ENCODE measurements around the gene SHC2. TPM values are rescaled to one million over a fixed set of nuclear protein-coding genes. Genes with fewer than 3 reads are reported as not detected.
"Not testable (repeated sequence)": the region's sequence is repeated elsewhere in the genome, so short reads cannot be mapped to it uniquely, and the experiment has no call there.

SHC2 gene
- polyA plus RNA-seq, 1 donor, result 27.7 TPM

DNA sequence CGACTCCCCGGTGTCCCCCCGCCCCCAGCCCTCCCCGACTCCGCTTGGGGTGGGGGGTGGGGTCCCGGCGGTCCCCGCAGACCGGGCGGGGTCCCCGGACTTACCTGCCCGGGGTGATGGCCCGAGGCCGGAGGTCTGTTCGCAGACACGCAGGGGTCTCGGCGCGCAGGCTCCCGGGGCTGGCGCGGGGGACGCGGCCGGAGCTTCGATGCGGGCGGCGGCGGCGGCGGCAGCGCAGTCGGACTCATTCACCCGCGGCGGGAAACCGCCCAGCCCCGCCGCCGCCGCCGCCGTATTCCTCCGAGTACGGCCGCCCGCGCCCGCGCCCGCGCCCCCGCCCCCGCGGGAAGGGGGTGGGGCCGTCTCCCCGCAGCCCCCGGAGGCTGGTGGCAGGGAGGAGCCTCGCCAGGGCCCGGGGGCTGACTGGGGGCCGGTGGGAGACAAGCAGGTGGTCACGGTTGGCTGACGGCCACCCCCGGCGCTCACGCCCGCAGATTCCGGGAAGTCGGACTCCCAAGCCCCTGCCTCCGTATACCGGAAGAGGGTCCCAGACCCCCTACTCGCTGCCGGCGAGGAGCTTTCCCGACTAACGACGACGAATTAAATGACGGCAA is 51.8 kb downstream of the SHC2 start, which contains the start of gene C2CD4C:
Gene C2CD4C (minus strand): TSS at position 246 of the 614 bp plus-strand sequence. CDS start 786 bp downstream, outside the sequence.
- no peak for DNase-seq

- DNase-seq, result no peak
Measured at GRCh38 chr19:408441-408901, 52.4 kb downstream of the SHC2 start.

DNA sequence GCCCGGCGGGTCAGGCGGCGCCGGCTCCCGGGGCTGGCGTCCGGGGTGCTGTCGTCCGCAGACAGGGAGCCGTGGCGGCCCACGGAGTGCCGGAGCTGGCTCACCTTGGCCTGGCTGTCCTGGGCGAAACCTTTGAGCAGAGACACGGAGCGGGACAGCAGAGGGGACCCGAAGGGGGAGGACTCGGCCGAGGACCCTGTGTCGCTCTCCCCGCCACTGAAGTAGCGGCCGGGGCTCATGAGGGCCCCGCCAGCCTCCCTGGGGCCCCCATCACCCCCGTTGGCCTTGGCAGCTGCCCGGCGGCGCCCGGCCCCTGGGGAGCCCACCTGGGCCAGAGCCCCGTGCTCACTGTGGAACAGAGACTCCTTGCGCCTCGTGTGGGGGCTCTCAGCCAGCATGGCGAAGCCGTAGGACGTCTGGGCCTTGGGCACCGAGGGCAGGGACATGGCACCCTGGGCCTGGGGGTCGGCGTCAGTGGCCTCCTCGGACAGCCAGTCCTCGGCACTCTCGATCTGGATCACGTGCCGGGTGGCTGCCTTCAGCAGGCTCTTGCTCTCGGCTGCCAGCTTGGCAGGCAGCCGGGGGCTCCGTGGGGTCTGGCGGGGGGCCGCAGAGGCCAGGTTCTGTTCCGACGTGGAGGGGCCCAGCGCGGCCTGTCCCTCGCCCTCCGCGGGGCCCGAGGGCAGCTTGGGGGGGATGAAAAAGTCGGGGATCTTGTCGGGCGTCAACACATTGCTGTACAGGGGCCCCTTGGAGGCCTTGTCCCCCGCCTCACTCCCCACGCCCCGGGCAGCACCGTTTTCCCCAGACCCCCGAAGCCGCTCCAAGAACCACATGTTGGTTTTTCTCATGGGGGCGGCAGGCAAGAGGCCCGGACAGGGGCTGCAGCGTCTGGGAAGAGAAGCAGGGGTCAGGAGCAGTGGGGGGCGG is 53.1 kb downstream of the SHC2 start:
- DNase-seq, result no peak

DNA sequence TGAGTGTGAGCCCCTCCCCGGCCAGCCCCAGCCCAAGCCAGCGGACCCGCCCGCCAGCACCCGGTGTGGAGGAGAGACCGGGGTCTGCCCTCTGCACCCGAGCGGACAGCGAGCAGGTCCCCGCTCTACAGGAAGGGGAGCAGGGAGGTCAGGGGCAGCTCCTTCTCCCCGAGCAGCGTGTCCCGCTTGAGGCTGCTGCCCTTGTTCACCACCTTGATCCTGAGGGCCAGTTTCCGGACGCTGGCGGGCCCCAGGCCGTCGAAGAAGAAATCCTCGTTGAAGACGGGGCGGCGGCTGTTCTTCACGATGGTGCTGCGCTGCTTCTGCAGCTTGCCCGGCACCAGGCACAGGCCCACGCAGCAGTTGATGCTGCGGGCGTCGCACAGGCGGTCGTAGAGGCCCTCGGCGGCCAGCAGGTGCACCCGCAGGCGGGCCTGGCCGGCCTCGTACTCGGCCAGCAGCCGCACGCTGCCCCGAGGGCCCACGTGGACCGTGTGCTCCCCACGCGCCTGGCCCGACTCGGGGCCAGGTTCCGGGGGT is 53.8 kb downstream of the SHC2 start:
- DNase-seq, result no peak

DNA sequence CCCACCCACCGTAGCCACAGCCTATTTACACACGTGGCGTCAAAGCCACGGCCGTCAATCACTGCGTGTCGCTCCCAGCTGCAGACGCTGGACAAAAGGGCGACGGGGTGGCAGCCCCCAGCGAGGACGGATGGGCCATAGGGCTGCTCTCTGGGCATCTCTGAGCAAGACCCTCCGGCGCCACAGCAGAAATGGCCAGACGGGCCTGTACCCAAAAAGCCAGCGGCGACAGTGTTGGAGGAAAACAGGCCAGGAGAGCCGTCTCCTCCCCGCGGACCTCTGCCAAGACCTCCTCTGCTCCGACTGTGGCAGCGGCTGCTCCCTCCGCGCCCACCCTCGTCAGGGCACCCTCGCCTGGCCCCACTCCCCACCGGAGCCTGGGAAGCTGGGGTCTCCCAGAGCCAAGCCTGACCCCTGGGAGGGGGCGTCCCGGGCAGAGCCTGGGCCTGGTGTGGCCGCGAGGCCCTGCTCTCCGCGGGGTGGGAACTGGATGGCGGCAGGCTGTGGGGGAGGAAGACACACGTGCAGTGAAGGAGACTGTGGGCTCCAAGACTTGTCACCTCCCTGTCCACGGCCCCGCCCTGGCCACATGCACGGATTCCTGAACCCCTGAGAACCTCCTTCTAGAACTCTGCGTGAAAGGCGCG is 54.6 kb downstream of the SHC2 start:
- DNase-seq, result no peak

DNA sequence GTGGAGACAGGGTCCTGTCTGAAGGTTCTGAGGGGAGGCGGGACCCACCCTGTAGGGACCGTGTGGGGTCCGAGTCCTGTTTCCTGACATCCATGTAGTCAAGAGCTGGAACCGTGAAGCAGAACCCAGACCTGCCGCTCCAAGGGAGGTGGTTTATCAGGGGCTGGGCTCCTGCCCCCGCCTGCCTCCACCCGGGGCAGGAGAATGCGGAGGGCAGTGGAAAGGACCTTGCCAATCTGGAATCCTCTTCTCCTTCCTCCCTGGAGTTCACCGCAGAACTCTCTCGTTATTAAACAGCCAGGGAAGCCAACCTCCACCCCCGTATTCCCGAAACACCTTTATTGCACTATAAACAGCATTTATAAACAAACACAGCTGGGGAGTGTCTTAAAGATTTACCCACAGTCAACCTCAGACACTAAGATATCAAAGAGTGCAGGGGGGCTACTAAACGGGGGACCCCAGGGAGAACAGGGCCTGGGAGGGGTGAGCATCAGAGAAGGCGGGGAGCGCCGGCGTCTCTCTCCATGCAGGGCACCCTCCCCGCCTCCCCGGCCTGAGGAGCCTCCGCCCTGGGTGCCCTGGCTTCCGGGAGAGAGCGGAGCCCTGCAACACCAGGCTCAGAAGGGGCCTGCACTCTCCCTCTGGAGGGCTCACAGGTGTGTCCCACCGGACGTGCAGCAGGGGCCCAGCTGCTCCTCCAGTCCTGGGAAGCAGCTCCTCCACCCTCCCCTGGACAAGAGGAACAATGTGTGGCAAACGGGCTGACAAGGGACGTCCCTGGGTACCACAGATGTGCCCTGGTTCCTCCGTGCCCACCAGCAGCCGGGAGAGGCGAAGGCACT is 55.5 kb downstream of the SHC2 start:
- no peak for DNase-seq

GRCh38 chr19:403221-404027 is 57.4 kb downstream of the SHC2 start:
- DNase-seq, result no peak

- DNase-seq, result no peak
Measured at GRCh38 chr19:402786-403185, 58.0 kb downstream of the SHC2 start.

DNA sequence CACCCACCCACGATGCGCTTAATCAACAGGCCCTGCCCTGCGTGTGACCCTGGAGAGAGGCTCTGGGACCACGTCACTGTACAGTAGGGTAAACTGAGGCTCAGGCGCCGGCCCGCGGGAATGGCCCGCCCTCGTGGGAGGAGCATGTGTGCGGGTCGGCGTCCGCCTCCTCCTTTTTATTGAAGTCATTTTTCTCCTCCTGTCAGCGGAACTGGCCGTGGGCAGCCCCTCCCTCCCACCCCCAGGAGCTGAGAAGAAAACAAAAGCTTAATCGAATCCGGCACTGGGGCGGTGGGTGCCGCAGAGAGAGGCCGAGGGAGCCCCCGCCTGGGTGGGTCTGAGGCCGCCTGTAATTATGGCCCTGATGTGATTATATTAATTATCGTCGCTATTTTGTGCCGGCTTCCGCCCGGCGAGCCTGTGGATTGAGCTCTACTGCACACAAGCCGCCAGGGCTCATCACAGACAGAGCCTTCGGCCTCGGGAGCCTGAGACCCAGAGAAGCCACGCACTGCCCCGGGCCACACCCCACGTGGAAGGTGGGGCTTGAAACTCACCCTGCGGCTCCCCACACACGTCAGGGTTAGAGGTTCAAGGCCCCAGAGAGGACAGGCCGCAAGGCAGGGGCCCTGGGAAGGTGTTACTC is 58.8 kb downstream of the SHC2 start:
- DNase-seq, result no peak

GRCh38 chr19:400976-401865 is 59.6 kb downstream of the SHC2 start:
- DNase-seq, result no peak

GRCh38 chr19:399370-399769 is 61.5 kb downstream of the SHC2 start:
- no peak for DNase-seq

DNA sequence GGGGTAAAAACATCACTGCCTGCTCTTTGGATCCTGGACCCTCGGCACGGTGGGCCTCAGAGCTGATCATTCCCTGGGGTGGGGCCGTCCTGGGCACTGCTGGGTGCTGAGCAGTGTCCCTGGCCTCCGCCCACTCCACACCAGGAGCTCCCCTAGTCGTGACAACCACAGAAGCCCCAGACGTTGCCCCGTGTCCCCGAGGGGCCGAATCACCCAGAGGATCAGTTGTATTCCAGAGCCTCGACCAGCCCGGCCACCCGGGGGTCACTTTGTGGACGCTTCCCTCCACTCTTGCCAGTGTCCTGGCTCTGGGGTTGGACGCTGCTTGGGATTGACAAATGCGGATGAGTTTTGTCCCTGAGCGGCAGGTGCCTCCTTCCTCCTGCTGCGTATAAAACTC is 62.1 kb downstream of the SHC2 start:
- no peak for DNase-seq

GRCh38 chr19:397941-398706 is 62.7 kb downstream of the SHC2 start:
- DNase-seq, result no peak

GRCh38 chr19:397321-397720 is 63.5 kb downstream of the SHC2 start:
- no peak for DNase-seq

DNA sequence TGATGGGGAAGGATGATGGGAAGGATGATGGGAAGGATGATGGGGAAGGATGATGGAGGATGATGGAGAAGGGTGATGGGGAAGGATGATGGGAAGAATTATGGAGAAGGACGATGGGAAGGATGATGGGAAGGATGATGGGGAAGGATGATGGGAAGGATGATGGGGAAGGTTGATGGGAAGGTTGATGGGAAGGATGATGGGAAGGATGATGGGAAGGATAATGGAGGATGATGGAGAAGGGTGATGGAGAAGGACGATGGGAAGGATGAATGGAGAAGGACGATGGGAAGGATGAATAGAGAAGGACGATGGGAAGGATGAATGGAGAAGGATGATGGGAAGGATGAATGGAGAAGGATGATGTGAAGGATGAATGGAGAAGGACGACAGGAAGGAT is 65.4 kb downstream of the SHC2 start:
- DNase-seq, result no peak

DNA sequence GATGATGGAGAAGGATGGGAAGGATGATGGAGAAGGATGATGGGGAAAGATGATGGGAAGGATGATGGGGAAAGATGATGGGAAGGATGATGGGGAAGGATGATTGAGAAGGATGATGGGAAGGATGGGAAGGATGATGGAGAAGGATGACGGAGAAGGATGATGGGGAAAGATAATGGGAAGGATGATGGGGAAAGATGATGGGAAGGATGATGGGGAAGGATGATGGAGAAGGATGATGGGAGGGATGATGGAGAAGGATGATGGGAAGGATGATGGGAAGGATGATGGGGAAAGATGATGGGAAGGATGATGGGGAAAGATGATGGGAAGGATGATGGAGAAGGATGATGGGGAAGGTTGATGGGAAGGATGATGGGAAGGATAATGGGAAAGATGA is 66.0 kb downstream of the SHC2 start:
- DNase-seq, result not testable (repeated sequence)

DNA sequence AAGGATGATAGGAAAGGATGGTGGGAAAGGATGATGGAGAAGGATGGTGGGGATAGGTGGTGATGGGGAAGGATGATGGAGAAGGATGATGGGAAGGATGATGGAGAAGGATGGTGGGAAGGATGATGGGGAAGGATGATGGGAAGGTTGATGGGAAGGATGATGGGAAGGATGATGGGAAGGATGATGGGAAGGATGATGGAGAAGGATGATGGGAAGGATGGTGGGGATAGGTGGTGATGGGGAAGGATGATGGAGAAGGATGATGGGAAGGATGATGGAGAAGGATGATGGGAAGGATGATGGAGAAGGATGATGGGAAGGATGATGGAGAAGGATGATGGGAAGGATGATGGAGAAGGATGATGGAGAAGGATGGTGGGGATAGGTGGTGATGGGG is 67.3 kb downstream of the SHC2 start:
- not testable (repeated sequence) for DNase-seq

DNA sequence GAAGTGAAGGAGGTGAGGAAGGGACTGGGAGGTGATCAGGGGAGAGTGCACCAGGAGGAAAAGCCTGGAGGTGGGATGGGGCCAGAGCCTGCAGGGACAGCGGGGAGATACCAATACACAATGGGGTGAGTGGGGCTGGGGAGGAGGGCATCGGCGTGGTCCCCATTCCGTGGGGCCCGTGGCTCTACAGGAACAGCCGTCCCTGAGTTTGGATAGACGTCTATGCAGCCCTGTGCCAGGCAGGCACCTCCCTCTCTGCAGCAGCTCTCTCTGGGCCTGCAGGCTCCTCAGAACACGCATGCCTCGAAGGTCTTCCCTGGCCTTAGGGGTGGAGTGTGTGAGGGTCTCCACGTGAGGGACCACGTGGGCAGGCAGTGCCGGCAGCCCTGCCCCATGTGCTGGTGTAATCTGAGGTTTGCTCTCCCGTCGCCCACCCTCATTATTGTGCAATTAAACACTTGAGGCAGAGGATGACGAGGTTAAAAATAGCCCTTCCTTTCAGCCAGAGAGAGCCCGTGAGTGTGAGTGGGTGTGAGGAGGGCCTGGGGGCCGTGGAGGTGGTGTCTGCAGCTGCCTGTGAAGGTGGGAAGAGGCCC is 68.4 kb downstream of the SHC2 start:
- no peak for DNase-seq
